Mesenchymal stem cell (in vitro differentiated cells and primary cell): Measurements from ENCODE around the gene DLAT.
A peak's percentile ranks its signal among the peaks of the same experiment; 100 is the strongest.

ENCODE experiments used
- DNase-seq: peaks from one replicate; pipeline ENCODE4 v3.0.0-alpha.2; 2013
- H2AFZ ChIP-seq: one replicate; pipeline ENCODE4 v1.6.1; 2013; ENCODE audit warnings: low read depth, mild to moderate bottlenecking, control low read depth, inconsistent platforms, low read length, moderate library complexity
- H2AK5ac ChIP-seq: 2 replicates; pipeline ENCODE4 v1.6.1; 2013; ENCODE audit warnings: low read length, moderate library complexity, mild to moderate bottlenecking, inconsistent platforms; ENCODE audit not compliant: severe bottlenecking
- H2BK120ac ChIP-seq: one replicate; pipeline ENCODE4 v1.6.1; 2013; ENCODE audit warnings: low read depth, mild to moderate bottlenecking, inconsistent platforms, low read length, moderate library complexity
- H2BK12ac ChIP-seq, 2 experiments: one replicate each; pipeline ENCODE4 v1.6.1; 2013; ENCODE audit warnings: inconsistent platforms in 2 of 2, low read length in 2 of 2, mild to moderate bottlenecking in 2 of 2, moderate library complexity in 2 of 2, control low read depth in 1 of 2
- H2BK15ac ChIP-seq: one replicate; pipeline ENCODE4 v1.6.1; 2013; ENCODE audit warnings: mild to moderate bottlenecking, low read depth, inconsistent platforms; ENCODE audit not compliant: poor library complexity, severe bottlenecking
- H2BK5ac ChIP-seq: 2 replicates; pipeline ENCODE4 v1.6.1; 2013; ENCODE audit warnings: low read depth, mild to moderate bottlenecking, low read length, control low read depth, inconsistent platforms; ENCODE audit not compliant: poor library complexity, severe bottlenecking
- H3K14ac ChIP-seq, 2 experiments: one replicate each; pipeline ENCODE4 v1.6.1; 2013; ENCODE audit warnings: inconsistent platforms in 2 of 2, low read length in 2 of 2, control low read depth in 1 of 2, mild to moderate bottlenecking in 1 of 2, moderate library complexity in 1 of 2
- H3K18ac ChIP-seq, 2 experiments: one replicate each; pipeline ENCODE4 v1.6.1; 2013; ENCODE audit warnings: inconsistent platforms in 2 of 2, low read length in 2 of 2, control low read depth in 1 of 2, low read depth in 1 of 2, mild to moderate bottlenecking in 1 of 2
- H3K23ac ChIP-seq, 2 experiments: one replicate each; pipeline ENCODE4 v1.6.1; 2013; ENCODE audit warnings: inconsistent platforms in 2 of 2, low read length in 2 of 2, mild to moderate bottlenecking in 2 of 2, moderate library complexity in 2 of 2, control low read depth in 1 of 2
- H3K27ac ChIP-seq: 2 replicates; pipeline ENCODE4 v1.5.1; 2013; ENCODE audit warnings: mild to moderate bottlenecking, moderate library complexity, low read length, control low read depth, inconsistent platforms; ENCODE audit not compliant: poor library complexity, severe bottlenecking
- H3K27me3 ChIP-seq, 2 experiments: 2 replicates each; pipeline versions ENCODE4 v1.6.1 to v1.7.0; 2013; ENCODE audit warnings: low read length in 2 of 2, mild to moderate bottlenecking in 2 of 2, moderate library complexity in 2 of 2, control low read depth in 1 of 2, inconsistent platforms in 1 of 2; ENCODE audit not compliant: control insufficient read depth in 1 of 2, insufficient read depth in 1 of 2
- H3K36me3 ChIP-seq, 2 experiments: 2 replicates each; pipeline versions ENCODE4 v1.6.1 to v1.7.0; 2013; ENCODE audit warnings: low read length in 2 of 2, control low read depth in 1 of 2, inconsistent platforms in 1 of 2, low read depth in 1 of 2, mild to moderate bottlenecking in 1 of 2; ENCODE audit not compliant: insufficient read depth in 2 of 2, control insufficient read depth in 1 of 2
- H3K4ac ChIP-seq, 2 experiments: one replicate each; pipeline ENCODE4 v1.6.1; 2013; ENCODE audit warnings: inconsistent platforms in 2 of 2, low read length in 2 of 2, mild to moderate bottlenecking in 2 of 2, moderate library complexity in 2 of 2, control low read depth in 1 of 2, low read depth in 1 of 2
- H3K4me1 ChIP-seq: 2 replicates; pipeline ENCODE4 v1.6.1; 2013; ENCODE audit warnings: low read depth, low read length, control low read depth; ENCODE audit not compliant: control insufficient read depth, insufficient read depth
- H3K4me2 ChIP-seq: 2 replicates; pipeline ENCODE4 v1.6.1; 2013; ENCODE audit warnings: low read length, mild to moderate bottlenecking, inconsistent platforms; ENCODE audit not compliant: poor library complexity, severe bottlenecking
- H3K4me3 ChIP-seq, 2 experiments: 2 replicates each; pipeline versions ENCODE4 v1.5.1 to v1.7.0; 2013; ENCODE audit warnings: low read length in 2 of 2, mild to moderate bottlenecking in 2 of 2, control low read depth in 1 of 2, low read depth in 1 of 2; ENCODE audit not compliant: insufficient read depth in 1 of 2
- H3K79me1 ChIP-seq: replicated peaks from 2 replicates; pipeline ENCODE4 v1.6.1; 2013; ENCODE audit warnings: mild to moderate bottlenecking, control low read depth, low read length, inconsistent platforms; ENCODE audit not compliant: poor library complexity, severe bottlenecking
- H3K9ac ChIP-seq: 2 replicates; pipeline ENCODE4 v1.7.0; 2013; ENCODE audit warnings: mild to moderate bottlenecking, low read length, moderate library complexity
- H3K9me3 ChIP-seq: 2 replicates; pipeline ENCODE4 v1.7.0; 2013; ENCODE audit warnings: mild to moderate bottlenecking, low read length; ENCODE audit not compliant: control insufficient read depth
- H4K8ac ChIP-seq: one replicate; pipeline ENCODE4 v1.6.1; 2013; ENCODE audit warnings: inconsistent platforms, mild to moderate bottlenecking, low read length, moderate library complexity
- H4K91ac ChIP-seq: one replicate; pipeline ENCODE4 v1.6.1; 2013; ENCODE audit warnings: mild to moderate bottlenecking, low read length, inconsistent platforms
- WGBS: methylation state at CpG from one replicate; pipeline ENCODE4 v1.1.7; 2013; ENCODE audit warnings: mixed read lengths; 5-methylcytosine and 5-hydroxymethylcytosine counted together

Gene DLAT

DNA sequence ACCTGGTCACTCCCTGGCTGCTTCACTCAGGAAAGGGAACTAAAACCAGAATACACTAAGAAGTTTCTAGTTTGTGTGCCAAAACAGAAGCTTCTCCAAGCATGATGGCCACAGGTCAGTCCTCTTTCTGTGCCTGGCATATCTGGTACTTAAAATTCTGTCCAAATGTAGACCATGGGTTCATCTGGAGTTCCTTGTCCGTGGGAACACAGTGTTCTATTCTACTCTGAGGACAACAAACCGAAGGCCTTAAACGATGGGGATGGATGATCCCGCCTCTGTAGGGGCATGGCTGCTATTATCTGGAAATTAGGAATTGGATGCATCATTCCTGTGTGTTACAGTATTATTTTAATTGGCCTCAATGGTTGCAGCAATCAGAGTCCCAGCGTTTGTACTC, 6.1 kb upstream of the DLAT start:
- Histone ChIP-seq H3K4me1 (peaks cover under 1% of the 10 kb centered on the region), H2BK5ac (no peak overlapping the region), H2AK5ac (no peak overlapping the region), H2BK120ac (no peak overlapping the region), H2AFZ (no peak overlapping the region), H3K9ac (no peak overlapping the region), H3K23ac (no peak overlapping the region), H3K27me3 (no peaks in the 10 kb centered on the region), H3K14ac (no peak overlapping the region), H4K8ac (no peak overlapping the region), H3K36me3 (peaks cover 6 to 39% of the 10 kb centered on the region in 2 experiments), H2BK12ac (no peak overlapping the region), H3K79me1 (no peaks in the 10 kb centered on the region), H3K4me2 (no peak overlapping the region), H3K18ac (no peak overlapping the region), H3K9me3 (no peaks in the 10 kb centered on the region), H2BK15ac (no peak overlapping the region), H3K4me3 (no peak overlapping the region), H3K27ac (no peak overlapping the region), H3K4ac (no peak overlapping the region), H4K91ac (no peak overlapping the region)
- 83% methylated on average over 5 of the region's 5 CpGs for WGBS
- DNase-seq: no peak

DNA sequence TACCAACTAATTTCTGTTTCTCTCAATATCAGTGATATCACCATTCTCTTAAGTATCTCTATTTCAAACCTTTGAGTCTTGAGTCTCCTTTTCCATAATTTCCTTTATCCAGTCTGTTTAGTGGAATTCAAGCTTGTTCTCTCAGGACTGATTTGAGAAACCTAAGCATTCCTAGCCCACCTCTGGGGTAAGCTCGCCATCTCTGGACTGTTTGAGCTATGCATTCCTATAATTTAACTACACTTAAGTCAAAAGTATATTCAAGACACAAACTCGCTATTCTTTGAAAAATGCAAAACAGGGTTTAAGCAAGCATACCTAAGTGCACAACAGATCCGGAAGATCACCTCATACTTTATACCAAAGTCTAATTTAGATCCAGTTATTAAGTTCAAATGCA, 2.1 kb upstream of the DLAT start:
- Histone ChIP-seq H3K36me3 (peaks cover 6 to 42% of the 10 kb centered on the region in 2 experiments), H3K4me3 (no peak overlapping the region), H3K4ac (no peak overlapping the region), H2BK12ac (no peak overlapping the region), H4K91ac (no peak overlapping the region), H3K9me3 (no peaks in the 10 kb centered on the region), H2BK15ac (no peak overlapping the region), H3K23ac (no peak overlapping the region), H2BK120ac (no peak overlapping the region), H3K27me3 (no peaks in the 10 kb centered on the region), H2AFZ (no peak overlapping the region), H3K79me1 (peaks cover 8% of the 10 kb centered on the region), H2AK5ac (no peak overlapping the region), H3K9ac (no peak overlapping the region), H2BK5ac (no peak overlapping the region), H4K8ac (no peak overlapping the region), H3K4me1 (peaks cover 2% of the 10 kb centered on the region), H3K18ac (no peak overlapping the region), H3K27ac (no peak overlapping the region), H3K4me2 (no peak overlapping the region), H3K14ac (no peak overlapping the region)
- no peak for DNase-seq
- 92% methylated on average over 3 of the region's 3 CpGs for WGBS

DNA sequence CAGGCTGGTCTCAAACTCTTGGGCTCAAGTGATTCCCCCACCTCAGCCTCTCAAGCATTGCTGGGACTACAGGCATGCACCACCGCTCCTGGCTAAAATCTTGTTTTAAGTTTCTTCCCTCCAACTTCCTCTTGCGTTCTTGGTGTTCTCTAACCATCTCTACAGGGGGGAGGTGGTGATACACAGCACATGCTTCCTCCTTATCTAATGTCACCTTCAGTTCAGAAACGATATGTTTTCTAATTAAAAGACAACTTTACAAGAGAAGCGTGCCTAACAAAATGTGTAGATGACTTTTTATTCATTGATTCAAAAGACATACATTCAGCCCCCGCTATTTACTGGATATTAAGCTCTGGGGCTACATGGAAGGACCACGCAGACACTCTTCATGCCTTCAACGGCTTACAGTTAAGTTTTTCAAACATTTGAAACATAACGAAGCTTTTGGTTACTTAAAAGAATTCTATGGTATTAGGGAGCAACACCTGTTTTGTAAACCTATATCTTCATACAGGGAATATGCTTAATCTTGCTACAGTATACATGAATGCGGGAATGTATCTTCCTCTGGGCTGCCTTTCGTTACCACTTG, 933 bp upstream of the DLAT start:
- Histone ChIP-seq H3K36me3 (peaks cover 7 to 42% of the 10 kb centered on the region in 2 experiments), H4K8ac (no peak overlapping the region), H2BK15ac (no peak overlapping the region), H3K9me3 (no peaks in the 10 kb centered on the region), H3K79me1 (peaks cover 13% of the 10 kb centered on the region), H2BK120ac (no peak overlapping the region), H3K23ac (no peak overlapping the region), H3K4me1 (peaks cover 2% of the 10 kb centered on the region), H3K18ac (peak overlapping the region in 1 of 2 experiments; percentile 97), H3K4me3 (peak overlapping the region; percentile 97 to 98), H3K4me2 (peak overlapping the region; percentile 70), H3K27ac (peak overlapping the region; percentile 61), H3K27me3 (no peaks in the 10 kb centered on the region), H3K4ac (peak overlapping the region in 1 of 2 experiments; percentile 89), H2BK5ac (no peak overlapping the region), H2AK5ac (no peak overlapping the region), H2AFZ (peak overlapping the region; percentile 97), H3K9ac (peak overlapping the region; percentile 92), H2BK12ac (no peak overlapping the region), H4K91ac (no peak overlapping the region), H3K14ac (peak overlapping the region in 1 of 2 experiments; percentile 87)
- no peak for DNase-seq
- 22% methylated on average over 8 of the region's 10 CpGs for WGBS

DNA sequence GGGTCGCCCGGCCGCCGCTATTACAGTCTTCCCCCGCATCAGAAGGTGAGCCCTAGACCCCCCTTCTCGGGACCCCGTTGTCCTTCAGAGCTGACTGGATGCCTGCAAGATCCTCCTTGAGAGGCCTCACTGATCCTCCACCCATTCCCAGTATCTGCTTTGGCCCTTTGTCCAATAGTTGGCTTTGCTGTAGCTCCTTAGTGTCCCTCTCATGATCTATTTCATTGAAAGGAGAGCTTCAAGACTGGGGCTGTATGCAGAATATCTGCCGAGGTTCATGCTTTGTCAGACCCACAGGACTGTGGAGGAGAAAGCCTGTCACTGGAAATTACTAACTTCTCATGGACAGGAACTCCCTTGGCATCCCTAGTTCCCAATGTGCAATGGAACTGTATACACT, 499 bp downstream of the DLAT start:
- H3K79me1 ChIP-seq: peaks cover 21% of the 10 kb centered on the region
- peak overlapping the region; percentile 81 for H2BK120ac ChIP-seq
- H3K18ac ChIP-seq: peak overlapping the region; percentile 40 to 97
- H2BK12ac ChIP-seq: peak overlapping the region; percentile 23 to 64
- H3K4me2 ChIP-seq: peak overlapping the region; percentile 70
- peak overlapping the region; percentile 86 for H4K91ac ChIP-seq
- H3K9ac ChIP-seq: peak overlapping the region; percentile 92
- no peaks in the 10 kb centered on the region for H3K27me3 ChIP-seq
- H3K9me3 ChIP-seq: no peaks in the 10 kb centered on the region
- peak overlapping the region in 1 of 2 experiments; percentile 97 for H3K23ac ChIP-seq
- H3K4me3 ChIP-seq: peak overlapping the region; percentile 97 to 98
- no peak overlapping the region for H2BK5ac ChIP-seq
- H3K4me1 ChIP-seq: peaks cover 2% of the 10 kb centered on the region
- peak overlapping the region; percentile 44 for H2BK15ac ChIP-seq
- peak overlapping the region; percentile 96 to 97 for H3K4ac ChIP-seq
- H2AK5ac ChIP-seq: no peak overlapping the region
- under 1% methylated on average over 8 of the region's 8 CpGs for WGBS
- H3K14ac ChIP-seq: peak overlapping the region in 1 of 2 experiments; percentile 94
- peak overlapping the region; percentile 97 for H2AFZ ChIP-seq
- peak overlapping the region; percentile 40 for H3K27ac ChIP-seq
- DNase-seq: peak; percentile 62
- H3K36me3 ChIP-seq: peaks cover 15 to 42% of the 10 kb centered on the region in 2 experiments
- peak overlapping the region; percentile 85 for H4K8ac ChIP-seq
